Panc1 (cell line): ENCODE measurements around the gene IL11RA.

ENCODE experiments used
- POLR2AphosphoS5 ChIP-seq: IDR thresholded peaks from 2 replicates; pipeline ENCODE4 v1.6.1; 2012; ENCODE audit warnings: mild to moderate bottlenecking, low read depth, low read length, moderate library complexity
- SIN3A ChIP-seq: IDR thresholded peaks from 2 replicates; pipeline ENCODE4 v1.6.1; 2012; ENCODE audit warnings: low read depth, mild to moderate bottlenecking, low read length, moderate library complexity, borderline replicate concordance; ENCODE audit not compliant: insufficient read depth
- TCF7L2 ChIP-seq: IDR thresholded peaks from 2 replicates; pipeline ENCODE4 v1.6.1; 2011; ENCODE audit warnings: mild to moderate bottlenecking, low read depth, low read length, inconsistent platforms
- TF ChIP-seq, protein P1 (sequence below): fragments of 450-650 bp; IDR thresholded peaks from 2 replicates; pipeline ENCODE4 v1.5.1; 2017; ENCODE audit warnings: mild to moderate bottlenecking
- TF ChIP-seq, protein P2 (sequence below), 2 experiments: IDR thresholded peaks; 2 replicates each; pipeline ENCODE4 v1.6.1; 2011 to 2012; ENCODE audit warnings: low read depth in 2 of 2, control low read depth in 1 of 2, low read length in 1 of 2, mild to moderate bottlenecking in 1 of 2, moderate library complexity in 1 of 2; ENCODE audit not compliant: insufficient read depth in 1 of 2

DNA sequence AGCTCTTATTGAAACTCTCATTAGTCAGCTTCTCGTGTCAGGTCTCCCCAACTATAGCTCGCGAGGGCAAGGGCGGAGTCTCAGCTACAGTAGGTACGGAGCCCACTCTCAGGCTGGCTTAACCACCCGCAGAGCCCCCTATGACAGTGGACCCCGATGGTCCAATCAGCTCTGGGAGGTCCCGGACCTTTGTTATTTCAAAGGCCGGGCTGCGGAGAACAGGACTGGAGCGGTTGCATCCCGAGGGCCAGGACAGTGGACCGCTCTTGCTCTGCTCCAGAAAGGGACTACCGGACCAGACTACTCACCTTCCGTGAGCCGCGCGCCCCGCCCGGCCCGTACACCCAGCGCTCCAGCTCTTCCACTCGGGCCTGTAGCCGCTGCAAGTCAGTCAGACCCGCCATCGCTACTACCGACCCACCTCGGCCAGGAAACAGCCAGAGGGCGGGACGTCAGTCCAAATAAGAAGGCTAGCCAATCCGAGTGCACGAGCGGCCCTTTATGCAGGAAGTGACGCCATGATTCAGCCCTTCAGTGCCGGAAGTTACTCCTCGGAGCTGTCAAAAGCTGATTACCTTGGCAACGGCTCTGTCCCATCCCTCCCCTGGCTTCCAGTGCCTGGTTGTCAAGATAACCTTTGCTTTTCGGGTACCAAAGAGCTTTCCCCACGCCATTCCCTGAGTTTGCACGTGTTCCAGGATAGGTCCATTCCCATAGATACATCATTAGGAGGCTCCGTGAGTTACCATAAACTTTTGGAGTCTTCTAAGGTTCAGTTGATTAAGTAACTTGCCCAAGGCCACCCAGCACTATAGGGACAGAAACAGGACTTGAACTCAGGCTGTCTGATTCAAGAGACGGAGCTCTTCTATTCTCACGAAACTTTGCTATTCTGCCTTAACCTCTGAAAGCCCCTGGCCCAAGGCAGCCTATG lies 31.7 kb upstream of the IL11RA start, which contains the start of gene DCTN3:
- TF ChIP-seq, protein P1, sequence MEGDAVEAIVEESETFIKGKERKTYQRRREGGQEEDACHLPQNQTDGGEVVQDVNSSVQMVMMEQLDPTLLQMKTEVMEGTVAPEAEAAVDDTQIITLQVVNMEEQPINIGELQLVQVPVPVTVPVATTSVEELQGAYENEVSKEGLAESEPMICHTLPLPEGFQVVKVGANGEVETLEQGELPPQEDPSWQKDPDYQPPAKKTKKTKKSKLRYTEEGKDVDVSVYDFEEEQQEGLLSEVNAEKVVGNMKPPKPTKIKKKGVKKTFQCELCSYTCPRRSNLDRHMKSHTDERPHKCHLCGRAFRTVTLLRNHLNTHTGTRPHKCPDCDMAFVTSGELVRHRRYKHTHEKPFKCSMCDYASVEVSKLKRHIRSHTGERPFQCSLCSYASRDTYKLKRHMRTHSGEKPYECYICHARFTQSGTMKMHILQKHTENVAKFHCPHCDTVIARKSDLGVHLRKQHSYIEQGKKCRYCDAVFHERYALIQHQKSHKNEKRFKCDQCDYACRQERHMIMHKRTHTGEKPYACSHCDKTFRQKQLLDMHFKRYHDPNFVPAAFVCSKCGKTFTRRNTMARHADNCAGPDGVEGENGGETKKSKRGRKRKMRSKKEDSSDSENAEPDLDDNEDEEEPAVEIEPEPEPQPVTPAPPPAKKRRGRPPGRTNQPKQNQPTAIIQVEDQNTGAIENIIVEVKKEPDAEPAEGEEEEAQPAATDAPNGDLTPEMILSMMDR: no peak
- TF ChIP-seq, protein P2, sequence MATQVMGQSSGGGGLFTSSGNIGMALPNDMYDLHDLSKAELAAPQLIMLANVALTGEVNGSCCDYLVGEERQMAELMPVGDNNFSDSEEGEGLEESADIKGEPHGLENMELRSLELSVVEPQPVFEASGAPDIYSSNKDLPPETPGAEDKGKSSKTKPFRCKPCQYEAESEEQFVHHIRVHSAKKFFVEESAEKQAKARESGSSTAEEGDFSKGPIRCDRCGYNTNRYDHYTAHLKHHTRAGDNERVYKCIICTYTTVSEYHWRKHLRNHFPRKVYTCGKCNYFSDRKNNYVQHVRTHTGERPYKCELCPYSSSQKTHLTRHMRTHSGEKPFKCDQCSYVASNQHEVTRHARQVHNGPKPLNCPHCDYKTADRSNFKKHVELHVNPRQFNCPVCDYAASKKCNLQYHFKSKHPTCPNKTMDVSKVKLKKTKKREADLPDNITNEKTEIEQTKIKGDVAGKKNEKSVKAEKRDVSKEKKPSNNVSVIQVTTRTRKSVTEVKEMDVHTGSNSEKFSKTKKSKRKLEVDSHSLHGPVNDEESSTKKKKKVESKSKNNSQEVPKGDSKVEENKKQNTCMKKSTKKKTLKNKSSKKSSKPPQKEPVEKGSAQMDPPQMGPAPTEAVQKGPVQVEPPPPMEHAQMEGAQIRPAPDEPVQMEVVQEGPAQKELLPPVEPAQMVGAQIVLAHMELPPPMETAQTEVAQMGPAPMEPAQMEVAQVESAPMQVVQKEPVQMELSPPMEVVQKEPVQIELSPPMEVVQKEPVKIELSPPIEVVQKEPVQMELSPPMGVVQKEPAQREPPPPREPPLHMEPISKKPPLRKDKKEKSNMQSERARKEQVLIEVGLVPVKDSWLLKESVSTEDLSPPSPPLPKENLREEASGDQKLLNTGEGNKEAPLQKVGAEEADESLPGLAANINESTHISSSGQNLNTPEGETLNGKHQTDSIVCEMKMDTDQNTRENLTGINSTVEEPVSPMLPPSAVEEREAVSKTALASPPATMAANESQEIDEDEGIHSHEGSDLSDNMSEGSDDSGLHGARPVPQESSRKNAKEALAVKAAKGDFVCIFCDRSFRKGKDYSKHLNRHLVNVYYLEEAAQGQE (IDR thresholded peaks at IDR 0.05; ENCODE audit: insufficient read depth in 1 of 2, low read depth in 2 of 2, low read length in 1 of 2): no peak
- peak; percentile 40; the same call in 1 of the 2 replicates for TF ChIP-seq POLR2AphosphoS5
- peak; percentile 85; the same call in 1 of the 2 replicates for TF ChIP-seq SIN3A
- no peak for TF ChIP-seq TCF7L2
